ENCODE results near the gene COL4A3.

Gene COL4A3

GRCh38 chr2:227340106-227340505, 175.7 kb downstream of the COL4A3 start:
- H3K4me3 ChIP-seq (IDR thresholded peaks at IDR 0.05; ENCODE audit: insufficient read depth, low read depth, low read length) = no peak overlapping the region
- no peak overlapping the region for H3K9ac ChIP-seq
- no peaks in the 10 kb centered on the region for H4K20me1 ChIP-seq (ENCODE audit: insufficient read depth)
- H3K4me2 ChIP-seq = no peak overlapping the region
- no peaks in the 10 kb centered on the region for H3K79me2 ChIP-seq (ENCODE audit: insufficient read depth, low read depth)
- H3K27me3 ChIP-seq (ENCODE audit: insufficient read depth, low read depth) = no peaks in the 10 kb centered on the region
- H3K4me1 ChIP-seq (ENCODE audit: low read depth, poor library complexity, severe bottlenecking) = no peaks in the 10 kb centered on the region
- TF ChIP-seq CTCF (conservative IDR thresholded peaks at IDR 0.05; ENCODE audit: low read depth, low read length) = no peak
- no peak overlapping the region for H3K27ac ChIP-seq
- H3K36me3 ChIP-seq (ENCODE audit: insufficient read depth) = no peaks in the 10 kb centered on the region
- no peak overlapping the region for H2AFZ ChIP-seq (ENCODE audit: low read depth)

- no peak overlapping the region for H3K9ac ChIP-seq
- H3K36me3 ChIP-seq (ENCODE audit: insufficient read depth) = no peaks in the 10 kb centered on the region
- no peak overlapping the region for H3K4me2 ChIP-seq
- no peak overlapping the region for H3K4me3 ChIP-seq (IDR thresholded peaks at IDR 0.05; ENCODE audit: insufficient read depth, low read depth, low read length)
- no peak overlapping the region for H3K27ac ChIP-seq
- H2AFZ ChIP-seq (ENCODE audit: low read depth) = no peak overlapping the region
- H3K4me1 ChIP-seq (ENCODE audit: low read depth, poor library complexity, severe bottlenecking) = no peaks in the 10 kb centered on the region
- no peak for TF ChIP-seq CTCF (conservative IDR thresholded peaks at IDR 0.05; ENCODE audit: low read depth, low read length)
- H4K20me1 ChIP-seq (ENCODE audit: insufficient read depth) = no peaks in the 10 kb centered on the region
- H3K79me2 ChIP-seq (ENCODE audit: insufficient read depth, low read depth) = no peaks in the 10 kb centered on the region
- no peaks in the 10 kb centered on the region for H3K27me3 ChIP-seq (ENCODE audit: insufficient read depth, low read depth)
Observed at GRCh38 chr2:227341553-227341952, 177.1 kb downstream of the COL4A3 start.

DNA sequence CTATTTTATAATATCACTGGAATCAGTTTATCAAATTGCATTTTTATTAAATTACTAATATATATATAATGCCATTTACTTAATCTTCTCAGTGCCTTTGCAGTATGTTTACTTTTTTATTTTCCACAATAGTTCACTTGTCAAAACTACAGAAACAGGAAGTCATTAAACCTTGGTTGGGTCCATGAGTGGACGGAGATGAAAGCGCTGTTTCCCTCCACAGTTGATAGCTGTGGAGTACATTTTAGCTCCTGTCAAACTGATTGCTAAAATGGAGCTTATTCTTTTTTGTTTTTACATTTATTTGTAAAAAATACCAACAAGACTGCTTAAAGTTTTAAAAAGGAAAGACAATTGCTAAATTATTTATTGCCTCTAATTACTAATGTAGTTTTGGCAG, 179.8 kb downstream of the COL4A3 start:
- no peak for TF ChIP-seq CTCF (conservative IDR thresholded peaks at IDR 0.05; ENCODE audit: low read depth, low read length)
- H3K27ac ChIP-seq = no peak overlapping the region
- H3K79me2 ChIP-seq (ENCODE audit: insufficient read depth, low read depth) = no peaks in the 10 kb centered on the region
- no peak overlapping the region for H2AFZ ChIP-seq (ENCODE audit: low read depth)
- no peaks in the 10 kb centered on the region for H3K27me3 ChIP-seq (ENCODE audit: insufficient read depth, low read depth)
- no peaks in the 10 kb centered on the region for H4K20me1 ChIP-seq (ENCODE audit: insufficient read depth)
- no peak overlapping the region for H3K4me3 ChIP-seq (IDR thresholded peaks at IDR 0.05; ENCODE audit: insufficient read depth, low read depth, low read length)
- H3K36me3 ChIP-seq (ENCODE audit: insufficient read depth) = no peaks in the 10 kb centered on the region
- H3K4me2 ChIP-seq = no peak overlapping the region
- no peaks in the 10 kb centered on the region for H3K4me1 ChIP-seq (ENCODE audit: low read depth, poor library complexity, severe bottlenecking)
- no peak overlapping the region for H3K9ac ChIP-seq

DNA sequence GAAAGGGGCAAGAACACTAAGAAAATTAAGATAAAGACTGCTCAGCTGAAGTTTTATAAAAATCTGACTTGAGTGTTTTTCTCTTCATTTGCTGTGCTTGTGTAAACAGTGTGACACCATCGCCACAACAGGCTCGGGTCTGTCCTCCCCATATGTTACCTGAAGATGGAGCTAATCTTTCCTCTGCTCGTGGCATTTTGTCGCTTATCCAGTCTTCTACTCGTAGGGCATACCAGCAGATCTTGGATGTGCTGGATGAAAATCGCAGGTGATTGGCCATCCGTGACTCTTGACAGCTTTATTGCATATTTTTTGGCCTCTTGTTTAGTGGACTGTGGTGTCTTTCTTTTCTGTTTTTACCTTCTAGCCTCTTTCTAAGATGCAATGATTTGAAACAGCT, 182.7 kb downstream of the COL4A3 start:
- H3K27me3 ChIP-seq (ENCODE audit: insufficient read depth, low read depth) = no peaks in the 10 kb centered on the region
- H2AFZ ChIP-seq (ENCODE audit: low read depth) = no peak overlapping the region
- no peak overlapping the region for H3K4me2 ChIP-seq
- no peaks in the 10 kb centered on the region for H3K4me1 ChIP-seq (ENCODE audit: low read depth, poor library complexity, severe bottlenecking)
- TF ChIP-seq CTCF (conservative IDR thresholded peaks at IDR 0.05; ENCODE audit: low read depth, low read length) = no peak
- no peaks in the 10 kb centered on the region for H4K20me1 ChIP-seq (ENCODE audit: insufficient read depth)
- no peak overlapping the region for H3K4me3 ChIP-seq (IDR thresholded peaks at IDR 0.05; ENCODE audit: insufficient read depth, low read depth, low read length)
- no peak overlapping the region for H3K27ac ChIP-seq
- no peak overlapping the region for H3K9ac ChIP-seq
- H3K79me2 ChIP-seq (ENCODE audit: insufficient read depth, low read depth) = no peaks in the 10 kb centered on the region
- no peaks in the 10 kb centered on the region for H3K36me3 ChIP-seq (ENCODE audit: insufficient read depth)

DNA sequence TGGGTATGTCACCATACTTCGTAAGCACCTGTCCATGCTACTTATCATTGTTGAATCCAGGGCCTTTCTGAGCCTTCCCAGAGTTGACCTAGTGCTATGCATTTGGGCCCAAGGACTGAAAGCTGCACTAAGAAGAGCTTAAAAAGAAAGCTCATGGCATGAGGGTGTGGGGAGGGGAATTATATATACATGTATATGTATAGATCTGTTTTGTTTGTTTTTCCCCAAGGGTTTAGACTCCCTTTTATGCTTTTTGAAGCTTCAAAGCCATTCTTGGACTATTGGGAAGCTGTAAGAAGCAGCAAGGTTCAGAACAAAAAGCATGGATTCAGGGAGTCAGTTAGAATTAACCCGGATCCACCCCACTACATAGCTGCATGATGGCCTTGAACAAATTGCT, 183.9 kb downstream of the COL4A3 start:
- TF ChIP-seq CTCF (conservative IDR thresholded peaks at IDR 0.05; ENCODE audit: low read depth, low read length) = no peak
- Histone ChIP-seq H3K4me2 (no peak overlapping the region), H3K36me3 (ENCODE audit: insufficient read depth) (no peaks in the 10 kb centered on the region)

More for the DNA sequence above, 183.9 kb downstream of the COL4A3 start:
- Histone ChIP-seq H3K9ac (no peak overlapping the region), H3K4me3 (IDR thresholded peaks at IDR 0.05; ENCODE audit: insufficient read depth, low read depth, low read length) (no peak overlapping the region), H3K4me1 (ENCODE audit: low read depth, poor library complexity, severe bottlenecking) (no peaks in the 10 kb centered on the region), H3K27ac (no peak overlapping the region), H2AFZ (ENCODE audit: low read depth) (no peak overlapping the region), H4K20me1 (ENCODE audit: insufficient read depth) (no peaks in the 10 kb centered on the region), H3K79me2 (ENCODE audit: insufficient read depth, low read depth) (no peaks in the 10 kb centered on the region), H3K27me3 (ENCODE audit: insufficient read depth, low read depth) (no peaks in the 10 kb centered on the region)
